Breast epithelium (tissue), 4 donors: ENCODE results near the gene PWWP2A. TPM values are rescaled to one million over a fixed set of nuclear protein-coding genes. Genes with fewer than 3 reads are reported as not detected.

ENCODE experiments used
- DNase-seq, 2 donors: peaks; one replicate each; pipeline ENCODE4 v3.0.0-alpha.2; 2019; ENCODE audit warnings: low spot score in 2 of 2
- H3K27ac ChIP-seq, 2 donors: fragments of 200-600 bp; sonication (generic) in 1 of 2; one replicate each; pipeline ENCODE4 v1.5.1; 2016 to 2019; ENCODE audit warnings: mild to moderate bottlenecking in 1 of 2
- H3K27me3 ChIP-seq, 2 donors: fragments of 200-600 bp; sonication (generic) in 1 of 2; one replicate each; pipeline versions ENCODE4 v1.5.1 to v1.6.0; 2017 to 2019; ENCODE audit warnings: control low read depth in 1 of 2, mild to moderate bottlenecking in 1 of 2
- H3K36me3 ChIP-seq: fragments of 200-600 bp; one replicate; pipeline ENCODE4 v1.5.1; 2019
- H3K4me1 ChIP-seq, 2 donors: fragments of 200-600 bp; sonication (generic); one replicate each; pipeline ENCODE4 v1.5.1; 2016 to 2019; ENCODE audit warnings: control low read depth in 1 of 2
- H3K4me3 ChIP-seq, 3 donors: fragments of 200-600 bp; sonication (generic); 1 replicate in 2 of 3; 2 replicates in 1 of 3; pipeline ENCODE4 v1.5.1; 2016 to 2019; ENCODE audit warnings: mild to moderate bottlenecking in 3 of 3, moderate library complexity in 2 of 3
- H3K9me3 ChIP-seq, 2 donors: fragments of 200-600 bp; sonication (generic) in 1 of 2; one replicate each; pipeline ENCODE4 v1.5.1; 2016 to 2019; ENCODE audit warnings: control low read depth in 1 of 2
- CTCF ChIP-seq, 3 donors: fragments of 450-650 bp; IDR thresholded peaks; one replicate each; pipeline ENCODE4 v1.5.1; 2016 to 2017; ENCODE audit warnings: antibody characterized with exemption in 3 of 3, mild to moderate bottlenecking in 3 of 3, moderate library complexity in 3 of 3
- POLR2A ChIP-seq: fragments of 450-650 bp; IDR thresholded peaks from one replicate; pipeline ENCODE4 v1.6.1; 2016; ENCODE audit warnings: antibody characterized with exemption, mild to moderate bottlenecking, moderate library complexity
- POLR2AphosphoS5 ChIP-seq, 3 donors: sonication (generic); formaldehyde crosslinking; IDR thresholded peaks; one replicate each; pipeline ENCODE4 v1.6.1; 2017; ENCODE audit warnings: antibody characterized with exemption in 3 of 3
- intact Hi-C: fragments of 100-400 bp; cut with DNase I; formaldehyde crosslinking; loops from one replicate; pipeline ENCODE4 v1.15.1; 2023; ENCODE audit warnings: low total_unique reads
- total RNA-seq, 3 donors: library from RNA; depleted of rRNA; stranded (reverse); fragments of >200 nt; gene quantifications; one replicate each; pipeline ENCODE4 v1.1.0, GENCODE V29; 2016

Gene PWWP2A
- total RNA-seq, 3 donors from 2014 or later, result 29.8 to 45.8 (median 39.3) TPM

- TF ChIP-seq POLR2AphosphoS5 (IDR thresholded peaks at IDR 0.05) (no peak), CTCF (IDR thresholded peaks at IDR 0.05) (no peak), POLR2A (no peak)
- Histone ChIP-seq H3K4me3 (no peak overlapping the region), H3K9me3 (no peaks in the 10 kb centered on the region), H3K27me3 (no peaks in the 10 kb centered on the region), H3K27ac (no peak overlapping the region), H3K4me1 (no peaks in the 10 kb centered on the region), H3K36me3 (no peaks in the 10 kb centered on the region)
- DNase-seq, result no peak
- intact Hi-C loops, result no loop called here
Observed at GRCh38 chr5:160158087-160158486, 38.8 kb upstream of the PWWP2A start.

GRCh38 chr5:160155017-160155750 lies 35.9 kb upstream of the PWWP2A start:
- H3K36me3 ChIP-seq, result no peaks in the 10 kb centered on the region
- no peaks in the 10 kb centered on the region for H3K4me1 ChIP-seq
- no peaks in the 10 kb centered on the region for H3K27me3 ChIP-seq
- H3K9me3 ChIP-seq, result no peaks in the 10 kb centered on the region
- no peak overlapping the region for H3K27ac ChIP-seq
- no peak for DNase-seq
- intact Hi-C loops, result no loop called here
- TF ChIP-seq CTCF (IDR thresholded peaks at IDR 0.05) (no peak), POLR2AphosphoS5 (IDR thresholded peaks at IDR 0.05) (no peak), POLR2A (no peak)
- no peak overlapping the region for H3K4me3 ChIP-seq

- H3K27ac ChIP-seq, result no peak overlapping the region
- no peaks in the 10 kb centered on the region for H3K9me3 ChIP-seq
- TF ChIP-seq POLR2AphosphoS5 (IDR thresholded peaks at IDR 0.05), result no peak
- TF ChIP-seq CTCF (IDR thresholded peaks at IDR 0.05), result no peak
- TF ChIP-seq POLR2A, result no peak
- no peaks in the 10 kb centered on the region for H3K36me3 ChIP-seq
- H3K27me3 ChIP-seq, result no peaks in the 10 kb centered on the region
- H3K4me1 ChIP-seq, result no peaks in the 10 kb centered on the region
- intact Hi-C loops, result no loop called here
- no peak for DNase-seq
- H3K4me3 ChIP-seq, result no peak overlapping the region
Observed at GRCh38 chr5:160152901-160153300, 33.7 kb upstream of the PWWP2A start.

- H3K4me1 ChIP-seq, result no peaks in the 10 kb centered on the region
- intact Hi-C loops, result no loop called here
- no peaks in the 10 kb centered on the region for H3K27me3 ChIP-seq
- TF ChIP-seq CTCF (IDR thresholded peaks at IDR 0.05), result no peak
- no peak overlapping the region for H3K27ac ChIP-seq
- no peaks in the 10 kb centered on the region for H3K9me3 ChIP-seq
- H3K4me3 ChIP-seq, result no peak overlapping the region
- no peak for DNase-seq
- no peaks in the 10 kb centered on the region for H3K36me3 ChIP-seq
Observed at GRCh38 chr5:160152287-160152686, 33.0 kb upstream of the PWWP2A start.

- H3K4me3 ChIP-seq, result no peak overlapping the region
- TF ChIP-seq CTCF (IDR thresholded peaks at IDR 0.05) (no peak), POLR2AphosphoS5 (IDR thresholded peaks at IDR 0.05) (no peak), POLR2A (no peak)
- H3K36me3 ChIP-seq, result no peaks in the 10 kb centered on the region
- DNase-seq, result no peak
- H3K27me3 ChIP-seq, result no peaks in the 10 kb centered on the region
- no peak overlapping the region for H3K27ac ChIP-seq
- no peaks in the 10 kb centered on the region for H3K9me3 ChIP-seq
- H3K4me1 ChIP-seq, result no peaks in the 10 kb centered on the region
- intact Hi-C loops, result no loop called here
Observed at GRCh38 chr5:160151017-160151416, 31.8 kb upstream of the PWWP2A start.
